Neural progenitor cell (in vitro differentiated cells): ENCODE data around the gene LIAS. TPM values are rescaled to one million over a fixed set of nuclear protein-coding genes. Genes with fewer than 3 reads are reported as not detected.
"Not testable (repeated sequence)": the region's sequence is repeated elsewhere in the genome, so short reads cannot be mapped to it uniquely, and the experiment has no call there.

ENCODE experiments used
- DNase-seq: peaks from one replicate; pipeline ENCODE4 v3.0.0-alpha.2; 2016; ENCODE audit warnings: low spot score
- H2AFZ ChIP-seq: fragments of 200-600 bp; sonication (generic); replicated peaks from 2 replicates; pipeline ENCODE4 v1.6.1; 2016; ENCODE audit warnings: antibody characterized with exemption
- H3F3A ChIP-seq: fragments of 200-600 bp; sonication (generic); 2 replicates; pipeline ENCODE4 v1.6.1; 2016; ENCODE audit warnings: antibody characterized with exemption, low read depth
- H3K27ac ChIP-seq: fragments of 200-600 bp; sonication (generic); 2 replicates; pipeline ENCODE4 v1.5.1; 2016; ENCODE audit warnings: mild to moderate bottlenecking
- H3K27me3 ChIP-seq: fragments of 200-600 bp; sonication (generic); 2 replicates; pipeline ENCODE4 v1.6.1; 2016; ENCODE audit warnings: mild to moderate bottlenecking, moderate library complexity
- H3K36me3 ChIP-seq: fragments of 200-600 bp; sonication (generic); 2 replicates; pipeline ENCODE4 v1.5.1; 2016
- H3K4me1 ChIP-seq: fragments of 200-600 bp; sonication (generic); 2 replicates; pipeline ENCODE4 v1.6.1; 2016; ENCODE audit warnings: mixed run types
- H3K4me2 ChIP-seq: fragments of 200-600 bp; sonication (generic); 2 replicates; pipeline ENCODE4 v1.6.1; 2016
- H3K4me3 ChIP-seq: fragments of 200-600 bp; sonication (generic); 2 replicates; pipeline ENCODE4 v1.5.1; 2016
- H3K79me2 ChIP-seq: fragments of 200-600 bp; sonication (generic); 2 replicates; pipeline ENCODE4 v1.6.1; 2016; ENCODE audit warnings: low read depth
- H3K9ac ChIP-seq: fragments of 200-600 bp; sonication (generic); 2 replicates; pipeline ENCODE4 v1.6.1; 2016
- H3K9me3 ChIP-seq: fragments of 200-600 bp; sonication (generic); 2 replicates; pipeline ENCODE4 v1.5.1; 2016; ENCODE audit warnings: low read depth
- H4K20me1 ChIP-seq: fragments of 200-600 bp; sonication (generic); 2 replicates; pipeline ENCODE4 v1.6.1; 2016; ENCODE audit warnings: low read depth
- H3K27ac Mint-ChIP-seq: 3 replicates; pipeline ENCODE4 v1.8.0; 2021; ENCODE audit warnings: mixed read lengths
- H3K27me3 Mint-ChIP-seq: 2 replicates; pipeline ENCODE4 v1.8.0; 2022; ENCODE audit warnings: low read depth, mild to moderate bottlenecking, inconsistent platforms, moderate library complexity, mixed read lengths; ENCODE audit not compliant: insufficient read depth
- H3K36me3 Mint-ChIP-seq: 3 replicates; pipeline ENCODE4 v1.8.0; 2021; ENCODE audit warnings: mixed read lengths
- H3K4me1 Mint-ChIP-seq: 3 replicates; pipeline ENCODE4 v1.8.0; 2021; ENCODE audit warnings: mixed read lengths
- H3K4me3 Mint-ChIP-seq: 3 replicates; pipeline ENCODE4 v1.8.0; 2021; ENCODE audit warnings: mild to moderate bottlenecking, moderate library complexity, mixed read lengths
- H3K9me3 Mint-ChIP-seq: 3 replicates; pipeline ENCODE4 v1.8.0; 2020; ENCODE audit warnings: mixed read lengths
- EZH2 ChIP-seq: fragments of 200-600 bp; sonication (generic); IDR thresholded peaks from 2 replicates; pipeline ENCODE4 v1.6.1; 2017; ENCODE audit warnings: antibody characterized with exemption, mild to moderate bottlenecking, moderate library complexity
- EZH2phosphoT487 ChIP-seq: fragments of 200-600 bp; sonication (generic); IDR thresholded peaks from 2 replicates; pipeline ENCODE4 v1.6.1; 2017; ENCODE audit warnings: antibody characterized with exemption
- total RNA-seq: library from RNA; depleted of rRNA; stranded (reverse); fragments of >200 nt; gene quantifications from 2 replicates; pipeline ENCODE4 v1.2.3, GENCODE V29; 2015; ENCODE audit warnings: low replicate concordance
- TF ChIP-seq, protein P1 (sequence below): fragments of 200-600 bp; sonication (generic); IDR thresholded peaks from 2 replicates; pipeline ENCODE4 v1.5.1; 2017; ENCODE audit warnings: antibody characterized with exemption, mild to moderate bottlenecking

Gene LIAS
- total RNA-seq, 1 donor from 2014 or later: 30.5 TPM

DNA sequence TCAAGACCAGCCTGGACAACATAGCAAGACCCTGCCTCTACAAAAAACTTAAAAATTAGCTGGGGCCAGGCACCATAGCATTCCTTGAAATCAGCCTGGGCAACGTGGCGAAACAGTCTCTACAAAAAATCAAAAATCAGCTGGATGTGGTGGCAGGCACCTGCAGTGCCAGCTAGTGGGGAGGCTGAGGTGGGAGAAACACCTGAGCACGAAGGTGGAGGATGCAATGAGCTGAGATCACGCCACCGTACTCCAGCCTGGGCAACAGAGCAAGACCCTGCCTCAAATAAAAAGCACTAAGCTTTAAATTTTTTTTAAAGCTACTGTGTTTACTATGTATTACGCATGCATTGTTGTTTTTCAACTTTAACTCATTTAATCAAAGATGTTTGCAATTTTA is 3.4 kb upstream of the LIAS start:
- Histone ChIP-seq H3K27ac (no peak overlapping the region), H3K4me2 (no peak overlapping the region), H4K20me1 (peaks cover 67% of the 10 kb centered on the region), H3K79me2 (peaks cover 65% of the 10 kb centered on the region), H2AFZ (no peak overlapping the region), H3K9ac (no peak overlapping the region), H3K4me1 (peaks cover 20% of the 10 kb centered on the region), H3K36me3 (peaks cover 49% of the 10 kb centered on the region), H3F3A (peaks cover 94% of the 10 kb centered on the region), H3K27me3 (no peaks in the 10 kb centered on the region), H3K9me3 (no peaks in the 10 kb centered on the region), H3K4me3 (no peak overlapping the region)
- peaks cover 40% of the 10 kb centered on the region for H3K36me3 Mint-ChIP-seq
- H3K4me1 Mint-ChIP-seq: peaks cover 17% of the 10 kb centered on the region
- no peak for DNase-seq
- no peaks in the 10 kb centered on the region for H3K9me3 Mint-ChIP-seq
- no peak overlapping the region for H3K27ac Mint-ChIP-seq
- H3K27me3 Mint-ChIP-seq: no peaks in the 10 kb centered on the region
- no peak overlapping the region for H3K4me3 Mint-ChIP-seq
- no peak for TF ChIP-seq EZH2phosphoT487
- TF ChIP-seq, protein P1, sequence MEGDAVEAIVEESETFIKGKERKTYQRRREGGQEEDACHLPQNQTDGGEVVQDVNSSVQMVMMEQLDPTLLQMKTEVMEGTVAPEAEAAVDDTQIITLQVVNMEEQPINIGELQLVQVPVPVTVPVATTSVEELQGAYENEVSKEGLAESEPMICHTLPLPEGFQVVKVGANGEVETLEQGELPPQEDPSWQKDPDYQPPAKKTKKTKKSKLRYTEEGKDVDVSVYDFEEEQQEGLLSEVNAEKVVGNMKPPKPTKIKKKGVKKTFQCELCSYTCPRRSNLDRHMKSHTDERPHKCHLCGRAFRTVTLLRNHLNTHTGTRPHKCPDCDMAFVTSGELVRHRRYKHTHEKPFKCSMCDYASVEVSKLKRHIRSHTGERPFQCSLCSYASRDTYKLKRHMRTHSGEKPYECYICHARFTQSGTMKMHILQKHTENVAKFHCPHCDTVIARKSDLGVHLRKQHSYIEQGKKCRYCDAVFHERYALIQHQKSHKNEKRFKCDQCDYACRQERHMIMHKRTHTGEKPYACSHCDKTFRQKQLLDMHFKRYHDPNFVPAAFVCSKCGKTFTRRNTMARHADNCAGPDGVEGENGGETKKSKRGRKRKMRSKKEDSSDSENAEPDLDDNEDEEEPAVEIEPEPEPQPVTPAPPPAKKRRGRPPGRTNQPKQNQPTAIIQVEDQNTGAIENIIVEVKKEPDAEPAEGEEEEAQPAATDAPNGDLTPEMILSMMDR: no peak
- TF ChIP-seq EZH2: no peak

DNA sequence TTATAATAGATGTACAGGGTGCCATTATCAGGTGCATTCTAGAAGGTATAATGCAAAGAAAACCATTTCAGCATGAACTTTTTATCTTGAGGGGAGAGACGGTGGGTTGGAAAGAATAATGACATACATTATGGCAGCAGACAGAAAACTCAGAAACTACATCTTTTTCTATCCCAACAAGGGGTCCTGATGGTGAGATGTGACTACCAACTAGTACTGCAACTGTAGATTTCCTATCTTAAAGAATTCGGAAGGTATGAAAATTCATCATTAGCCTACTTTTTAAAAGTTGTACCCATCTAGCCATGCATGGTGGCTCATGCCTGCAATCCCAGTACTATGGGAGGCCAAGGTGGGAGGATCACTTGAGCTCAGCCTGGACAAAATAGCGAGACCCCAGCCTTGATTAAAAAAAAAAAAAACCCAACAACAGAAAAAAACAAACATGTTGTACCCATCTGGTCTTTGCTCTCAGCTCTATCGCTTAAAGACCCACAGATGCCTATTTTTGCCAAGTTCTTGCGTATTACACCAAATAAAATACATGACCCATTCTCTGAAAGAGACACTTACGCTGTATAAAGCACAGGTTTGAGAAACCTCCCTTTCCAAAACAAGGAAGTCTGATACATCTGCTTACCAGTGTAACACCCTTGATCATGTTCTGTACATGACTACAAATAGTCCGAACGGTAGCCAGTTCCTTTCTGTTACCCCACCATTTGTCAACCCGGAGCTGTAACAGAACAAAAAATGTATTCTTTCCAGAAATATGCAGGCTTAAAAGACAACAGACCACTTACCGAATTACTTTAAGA is 1.7 kb upstream of the LIAS start:
- no peak overlapping the region for H2AFZ ChIP-seq
- H4K20me1 ChIP-seq: peaks cover 60% of the 10 kb centered on the region

DNA sequence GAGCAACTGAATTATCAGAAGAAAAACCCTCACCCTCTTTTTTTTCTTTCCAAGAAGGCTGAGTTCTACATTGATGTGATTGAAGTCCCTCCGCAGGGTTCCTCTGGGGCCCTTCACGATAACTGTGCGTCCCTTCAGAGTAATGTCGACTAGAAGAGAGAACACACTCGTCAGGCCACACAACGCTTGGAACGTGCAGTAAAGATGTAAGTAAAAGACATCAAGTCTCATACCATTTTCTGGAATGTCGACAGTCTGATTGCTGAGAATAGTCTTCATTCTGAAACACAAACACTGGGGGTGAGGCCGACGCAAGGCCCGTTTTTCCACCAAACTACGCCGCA is 723 bp upstream of the LIAS start:
- H3K9ac ChIP-seq: peak overlapping the region; percentile 99
- H3K27ac Mint-ChIP-seq: peak overlapping the region; percentile 99

More for the DNA sequence above, 1.7 kb upstream of the LIAS start:
- Histone ChIP-seq H3K4me2 (peak overlapping the region; percentile 84), H3K36me3 (peaks cover 44% of the 10 kb centered on the region), H3K9ac (peak overlapping the region; percentile 99), H3K4me1 (peaks cover 20% of the 10 kb centered on the region), H3F3A (peaks cover 77% of the 10 kb centered on the region), H3K27ac (no peak overlapping the region), H3K9me3 (no peaks in the 10 kb centered on the region), H3K4me3 (peak overlapping the region; percentile 77), H3K27me3 (no peaks in the 10 kb centered on the region), H3K79me2 (peaks cover 76% of the 10 kb centered on the region)
- Mint-ChIP-seq H3K4me3 (peak overlapping the region; percentile 99), H3K27me3 (no peaks in the 10 kb centered on the region), H3K36me3 (peaks cover 35% of the 10 kb centered on the region), H3K9me3 (no peaks in the 10 kb centered on the region), H3K27ac (no peak overlapping the region), H3K4me1 (peaks cover 17% of the 10 kb centered on the region)
- TF ChIP-seq, protein P1: no peak
- no peak for TF ChIP-seq EZH2
- no peak for TF ChIP-seq EZH2phosphoT487
- DNase-seq: no peak

DNA sequence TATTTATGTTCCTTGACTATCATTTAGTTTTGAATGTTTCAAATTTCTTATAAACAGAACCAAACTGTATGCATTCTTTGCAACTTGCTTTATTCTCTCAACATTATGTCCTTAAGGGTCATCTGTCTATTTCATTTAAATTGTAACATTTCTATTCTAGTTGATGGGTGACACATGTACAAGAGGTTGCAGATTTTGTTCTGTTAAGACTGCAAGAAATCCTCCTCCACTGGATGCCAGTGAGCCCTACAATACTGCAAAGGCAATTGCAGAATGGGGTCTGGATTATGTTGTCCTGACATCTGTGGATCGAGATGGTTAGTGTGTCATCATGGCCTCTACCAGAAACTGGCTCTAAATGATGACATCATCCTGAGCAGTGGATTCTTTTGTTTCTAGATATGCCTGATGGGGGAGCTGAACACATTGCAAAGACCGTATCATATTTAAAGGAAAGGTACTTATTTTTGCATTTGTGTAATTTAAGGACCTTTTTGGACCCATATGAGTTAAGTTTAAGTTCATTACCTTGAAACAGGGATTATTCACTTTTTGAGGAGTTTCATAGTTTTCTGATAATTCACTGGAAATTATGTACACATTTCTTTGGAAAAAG is 6.1 kb downstream of the LIAS start:
- peaks cover 5% of the 10 kb centered on the region for H3K36me3 Mint-ChIP-seq
- no peaks in the 10 kb centered on the region for H3K9me3 ChIP-seq
- no peaks in the 10 kb centered on the region for H3K9me3 Mint-ChIP-seq
- H3K4me3 ChIP-seq: no peak overlapping the region
- TF ChIP-seq, protein P1: no peak
- TF ChIP-seq EZH2: no peak
- H3K4me3 Mint-ChIP-seq: no peak overlapping the region
- no peaks in the 10 kb centered on the region for H3K27me3 Mint-ChIP-seq
- peaks cover 13% of the 10 kb centered on the region for H3K79me2 ChIP-seq
- no peaks in the 10 kb centered on the region for H3K4me1 ChIP-seq
- H3F3A ChIP-seq: peaks cover 16% of the 10 kb centered on the region
- no peak for DNase-seq
- no peak overlapping the region for H3K27ac Mint-ChIP-seq
- no peak overlapping the region for H3K27ac ChIP-seq
- H3K36me3 ChIP-seq: no peaks in the 10 kb centered on the region
- H2AFZ ChIP-seq: no peak overlapping the region
- H3K4me2 ChIP-seq: no peak overlapping the region
- no peak overlapping the region for H3K9ac ChIP-seq
- no peaks in the 10 kb centered on the region for H3K27me3 ChIP-seq
- H3K4me1 Mint-ChIP-seq: peaks cover 2% of the 10 kb centered on the region
- no peaks in the 10 kb centered on the region for H4K20me1 ChIP-seq

More for the DNA sequence above, 723 bp upstream of the LIAS start:
- H3K4me1 Mint-ChIP-seq: peaks cover 17% of the 10 kb centered on the region
- H3K4me1 ChIP-seq: peaks cover 20% of the 10 kb centered on the region
- H3K36me3 ChIP-seq: peaks cover 38% of the 10 kb centered on the region
- H3K27ac ChIP-seq: peak overlapping the region; percentile 96
- DNase-seq, H3K9me3 Mint-ChIP-seq, H3K27me3 ChIP-seq, H3K9me3 ChIP-seq, H3K27me3 Mint-ChIP-seq: not testable (repeated sequence)
- H3K4me3 ChIP-seq: peak overlapping the region; percentile 77
- peaks cover 51% of the 10 kb centered on the region for H4K20me1 ChIP-seq
- H3F3A ChIP-seq: peaks cover 67% of the 10 kb centered on the region
- peaks cover 76% of the 10 kb centered on the region for H3K79me2 ChIP-seq
- H3K4me3 Mint-ChIP-seq: peak overlapping the region; percentile 99
- peaks cover 31% of the 10 kb centered on the region for H3K36me3 Mint-ChIP-seq
- peak overlapping the region; percentile 86 for H2AFZ ChIP-seq
- peak overlapping the region; percentile 84 for H3K4me2 ChIP-seq
